Choroid plexus epithelial cell (primary cell): ENCODE results near the gene DHX8.
A peak's percentile ranks its signal among the peaks of the same experiment; 100 is the strongest.

Experiments
- DNase-seq: peaks from one replicate; pipeline ENCODE4 v3.0.0-alpha.2; 2010; ENCODE audit warnings: low read depth
- H3K4me3 ChIP-seq: 2 replicates; pipeline ENCODE4 v1.5.1; 2011; ENCODE audit warnings: low read depth, mild to moderate bottlenecking, control low read depth, low read length, moderate library complexity
- CTCF ChIP-seq: conservative IDR thresholded peaks from 2 replicates; pipeline ENCODE4 v1.5.1; 2011; ENCODE audit warnings: low read depth, mild to moderate bottlenecking, control low read depth, inconsistent platforms, low read length, moderate library complexity

The DHX8 gene

GRCh38 chr17:43463241-43463640 lies 20.5 kb upstream of the DHX8 start:
- TF ChIP-seq CTCF: no peak
- H3K4me3 ChIP-seq: no peak overlapping the region
- no peak for DNase-seq

DNA sequence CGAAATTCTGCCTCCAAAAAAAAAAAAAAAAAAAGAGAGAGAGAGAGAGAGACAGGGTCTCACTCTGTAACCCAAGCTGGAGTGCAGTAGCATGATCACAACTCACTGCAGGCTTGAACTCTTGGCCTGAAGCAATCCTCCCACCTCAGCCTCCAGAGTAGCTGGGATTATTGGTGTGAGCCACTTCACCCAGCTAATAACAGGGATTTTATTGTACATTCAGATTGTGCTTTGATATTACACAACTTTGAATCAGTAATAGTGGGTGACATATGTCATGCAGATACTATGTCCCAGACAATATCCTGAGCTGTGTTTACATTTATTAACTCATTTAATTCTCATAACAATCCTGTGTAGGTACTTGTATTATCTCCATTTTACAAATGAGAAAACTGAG lies 19.7 kb upstream of the DHX8 start:
- TF ChIP-seq CTCF: no peak
- DNase-seq: no peak
- no peak overlapping the region for H3K4me3 ChIP-seq

DNA sequence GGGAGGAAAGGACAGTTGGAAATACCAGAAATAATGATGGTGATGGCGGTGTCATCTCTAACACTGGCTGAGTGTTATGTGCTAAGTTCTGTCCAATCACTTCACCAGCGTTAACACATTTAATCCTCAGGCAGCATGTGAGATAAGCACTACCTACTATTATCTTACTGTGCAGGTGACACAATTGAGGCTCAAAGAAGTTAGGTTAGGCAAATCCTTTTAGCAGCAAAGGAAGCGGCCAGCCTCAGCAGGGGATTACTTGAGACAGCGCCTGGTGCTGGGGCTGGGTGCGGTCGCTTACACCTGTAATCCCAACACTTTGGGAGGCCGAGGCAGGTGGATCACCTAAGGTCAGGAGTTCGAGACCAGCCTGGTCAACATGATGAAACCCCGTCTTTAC lies 18.7 kb upstream of the DHX8 start:
- DNase-seq: no peak
- H3K4me3 ChIP-seq: no peak overlapping the region
- TF ChIP-seq CTCF: no peak

DNA sequence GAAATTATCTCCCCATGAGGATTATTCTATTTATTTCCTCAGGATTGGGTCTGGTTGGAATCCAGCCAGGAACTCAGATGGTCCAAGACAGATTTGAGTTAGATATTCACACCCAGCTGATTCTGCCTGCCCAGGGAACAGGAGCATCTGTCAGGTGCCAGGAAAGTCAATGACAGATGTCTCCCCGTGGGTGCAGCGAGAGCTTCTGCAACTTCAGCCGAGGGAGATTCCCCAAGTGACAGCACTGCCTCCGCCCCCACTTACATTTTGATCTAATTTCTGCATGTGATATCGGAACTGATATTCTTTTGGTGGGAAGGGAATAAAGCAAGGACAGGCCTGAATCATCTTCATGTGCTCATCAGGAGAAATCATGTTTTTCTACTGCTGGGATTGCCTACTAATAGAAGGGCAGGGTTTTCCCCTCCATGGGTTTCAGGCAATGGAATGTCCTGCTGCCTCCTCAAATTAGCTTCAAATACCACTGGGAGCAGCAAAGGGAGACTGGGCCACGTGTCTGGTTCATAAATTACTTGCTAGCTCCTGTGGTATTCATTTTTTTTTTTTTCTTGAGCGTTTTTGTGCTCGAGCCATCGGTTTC lies 15.7 kb upstream of the DHX8 start:
- H3K4me3 ChIP-seq: no peak overlapping the region
- no peak for TF ChIP-seq CTCF
- DNase-seq: peak; percentile 91

- peak; percentile 39 for DNase-seq
- H3K4me3 ChIP-seq: no peak overlapping the region
- TF ChIP-seq CTCF: no peak
These were observed 15.1 kb upstream of the DHX8 start for GRCh38 chr17:43468691-43469139.

DNA sequence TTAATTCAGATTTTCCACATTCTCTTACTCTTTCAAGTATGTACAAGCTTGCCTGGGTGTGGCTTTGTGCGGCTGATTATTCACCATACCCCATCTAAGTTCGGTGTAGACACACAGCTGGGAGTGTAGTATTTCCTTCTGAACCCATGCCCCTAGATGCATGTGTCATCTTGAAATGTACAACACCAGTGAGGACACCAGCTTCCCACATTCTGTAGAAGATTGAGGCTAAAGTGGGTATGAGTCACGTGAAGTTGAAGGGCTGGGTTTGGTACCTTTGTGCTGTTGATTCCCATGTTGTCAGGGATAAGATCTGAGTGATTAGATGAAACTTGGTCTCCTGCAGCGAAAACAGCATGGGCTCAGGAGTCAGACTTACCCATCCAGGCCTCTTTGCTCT lies 14.6 kb upstream of the DHX8 start:
- peak; percentile 90 for DNase-seq
- H3K4me3 ChIP-seq: no peak overlapping the region
- no peak for TF ChIP-seq CTCF

GRCh38 chr17:43471585-43472160 lies 12.1 kb upstream of the DHX8 start:
- DNase-seq: peak; percentile 50
- TF ChIP-seq CTCF: no peak
- no peak overlapping the region for H3K4me3 ChIP-seq
